Cerebellar cortex (tissue), 1 donor: ENCODE measurements around the gene GTF2H4.
"Not testable (repeated sequence)": the region's sequence is repeated elsewhere in the genome, so short reads cannot be mapped to it uniquely, and the experiment has no call there.

Source experiments
- DNase-seq: peaks from one replicate; pipeline ENCODE4 v3.0.0-alpha.2; 2015; ENCODE audit warnings: low spot score

Gene GTF2H4

GRCh38 chr6:30907758-30908591 lies at the start of gene GTF2H4:
TSS of gene GTF2H4 (plus strand) at chr6:30908207.
- peak; percentile 99 for DNase-seq

- DNase-seq = not testable (repeated sequence)
These were observed 48.3 kb upstream of the GTF2H4 start for GRCh38 chr6:30859726-30860125.

- DNase-seq = no peak
These were observed 46.6 kb upstream of the GTF2H4 start for GRCh38 chr6:30861257-30862048.

- DNase-seq = no peak
These were observed 45.7 kb upstream of the GTF2H4 start for GRCh38 chr6:30862156-30862875.

GRCh38 chr6:30864325-30864724 lies 43.7 kb upstream of the GTF2H4 start:
- DNase-seq = no peak

- not testable (repeated sequence) for DNase-seq
These were observed 38.7 kb upstream of the GTF2H4 start for GRCh38 chr6:30869241-30869749.

DNA sequence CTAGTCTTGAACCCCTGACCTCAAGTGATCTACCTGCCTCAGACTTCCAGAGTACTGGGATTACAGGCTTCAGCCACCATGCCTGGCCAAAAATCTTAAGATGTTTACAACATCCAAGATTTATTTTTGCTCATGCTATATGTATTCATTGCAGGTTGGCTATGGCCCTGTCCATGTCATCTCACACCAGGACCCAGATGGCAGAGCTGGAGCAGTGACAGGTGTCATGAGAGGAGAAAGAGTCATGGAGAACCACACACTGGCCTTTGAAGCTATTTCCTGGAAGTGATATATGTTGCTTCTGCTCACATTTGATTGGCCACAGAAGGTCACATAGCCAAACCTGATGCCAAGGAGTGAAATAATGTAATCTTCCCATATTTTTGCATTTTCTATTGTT lies 37.5 kb upstream of the GTF2H4 start:
- no peak for DNase-seq

- DNase-seq = no peak
These were observed 36.3 kb upstream of the GTF2H4 start for GRCh38 chr6:30871592-30872183.

- DNase-seq = no peak
These were observed 34.8 kb upstream of the GTF2H4 start for GRCh38 chr6:30873137-30873640.

DNA sequence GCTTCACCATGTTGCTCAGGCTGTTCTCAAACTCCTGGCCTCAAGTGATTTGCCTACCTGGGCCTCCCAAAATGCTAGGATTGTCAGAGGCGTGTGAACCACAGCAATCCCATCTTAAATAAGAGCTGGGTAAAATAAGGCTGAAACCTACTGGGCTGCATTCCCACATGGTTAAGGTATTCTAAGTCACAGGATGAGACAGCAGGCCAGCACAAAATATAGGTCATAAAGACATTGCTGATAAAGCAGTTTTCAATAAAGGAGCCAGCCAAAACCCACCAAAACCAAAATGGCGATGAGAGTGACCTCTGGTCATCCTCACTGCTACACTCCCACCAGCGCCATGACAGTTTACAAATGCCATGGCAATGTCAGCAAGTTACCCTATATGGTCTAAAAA lies 34.2 kb upstream of the GTF2H4 start:
- not testable (repeated sequence) for DNase-seq

GRCh38 chr6:30875244-30876038 lies 32.6 kb upstream of the GTF2H4 start:
- no peak for DNase-seq

DNA sequence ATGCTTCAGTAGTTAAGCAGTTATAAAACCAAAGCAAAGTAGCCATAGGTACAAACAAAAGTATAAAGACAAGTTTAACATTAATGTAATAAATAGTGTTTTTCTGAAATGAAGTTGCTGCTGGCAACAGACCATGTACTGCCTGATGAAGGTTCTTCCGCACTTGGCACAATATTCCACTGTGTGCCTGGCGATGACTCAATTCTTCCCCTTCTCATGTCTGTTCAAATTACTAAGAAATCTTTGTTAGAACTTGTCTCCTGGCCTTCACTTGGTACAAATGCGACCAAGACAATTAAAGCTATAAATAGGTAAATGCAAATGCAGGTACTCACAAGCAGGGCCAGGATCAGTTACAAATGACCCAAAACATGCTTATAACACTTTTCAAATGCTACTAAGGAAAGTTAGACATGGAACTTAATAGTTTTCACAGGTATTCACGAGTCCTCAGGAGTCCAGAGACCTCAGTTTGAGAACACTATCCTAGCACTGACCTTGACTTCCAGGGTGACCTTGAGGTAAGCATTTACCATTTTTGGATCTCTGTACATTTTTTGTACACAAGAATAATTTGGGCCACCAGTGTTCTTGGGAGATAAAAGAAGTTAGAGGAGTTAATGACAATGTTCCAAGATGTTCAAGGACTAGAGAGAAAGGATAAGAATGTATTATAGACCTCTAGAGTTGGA lies 31.8 kb upstream of the GTF2H4 start:
- no peak for DNase-seq

GRCh38 chr6:30877419-30878262 lies 30.4 kb upstream of the GTF2H4 start:
- peak; percentile 95 for DNase-seq

GRCh38 chr6:30879684-30880427 lies 28.2 kb upstream of the GTF2H4 start:
- DNase-seq = no peak

GRCh38 chr6:30880698-30881252 lies 27.2 kb upstream of the GTF2H4 start:
- DNase-seq = no peak

- DNase-seq = no peak
These were observed 26.4 kb upstream of the GTF2H4 start for GRCh38 chr6:30881392-30882203.

DNA sequence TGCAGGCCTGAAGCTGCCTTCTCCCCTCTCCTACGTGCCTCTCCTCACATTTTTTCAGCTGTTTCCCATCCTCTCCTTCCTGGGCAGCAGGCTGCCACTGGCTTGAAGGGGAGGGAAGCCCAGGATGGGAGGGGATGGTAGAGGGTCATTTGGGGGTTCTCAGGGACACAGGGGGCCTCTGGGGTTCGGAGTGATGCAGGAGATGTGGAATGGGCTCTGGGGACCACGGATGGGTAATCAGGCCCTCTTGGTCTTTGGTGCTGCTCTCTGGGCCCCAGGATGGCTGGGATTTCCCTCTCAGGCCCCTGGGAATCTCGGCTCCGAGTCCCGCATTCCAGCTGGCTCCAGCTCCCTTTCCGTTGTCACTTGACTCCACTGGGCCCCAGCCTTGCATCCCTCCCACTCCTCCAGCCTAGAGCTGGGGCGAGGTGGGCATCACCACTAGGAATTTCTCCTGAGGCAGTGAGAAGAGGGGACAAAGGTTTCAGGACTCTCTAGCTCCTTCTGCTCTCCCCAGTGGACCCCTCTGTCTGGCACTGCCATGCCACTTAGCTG lies 25.7 kb upstream of the GTF2H4 start:
- DNase-seq = no peak
